Astrocyte (in vitro differentiated cells and primary cell): ENCODE results near the gene ACTG1.

Experiments used
- CTCF ChIP-seq: IDR thresholded peaks from 2 replicates; pipeline ENCODE4 v1.5.1; 2011; ENCODE audit warnings: low read depth, mild to moderate bottlenecking, inconsistent platforms, low read length, moderate library complexity; ENCODE audit not compliant: insufficient read depth
- EZH2 ChIP-seq: IDR thresholded peaks from 2 replicates; pipeline ENCODE4 v1.6.1; 2012; ENCODE audit warnings: mild to moderate bottlenecking, low read length, inconsistent platforms; ENCODE audit not compliant: insufficient read depth

GRCh38 chr17:81518113-81518784 lies 5.7 kb upstream of the ACTG1 start:
- TF ChIP-seq CTCF (no peak), EZH2 (no peak)
